ENCODE measurements around the gene SP9.

SP9 gene

DNA sequence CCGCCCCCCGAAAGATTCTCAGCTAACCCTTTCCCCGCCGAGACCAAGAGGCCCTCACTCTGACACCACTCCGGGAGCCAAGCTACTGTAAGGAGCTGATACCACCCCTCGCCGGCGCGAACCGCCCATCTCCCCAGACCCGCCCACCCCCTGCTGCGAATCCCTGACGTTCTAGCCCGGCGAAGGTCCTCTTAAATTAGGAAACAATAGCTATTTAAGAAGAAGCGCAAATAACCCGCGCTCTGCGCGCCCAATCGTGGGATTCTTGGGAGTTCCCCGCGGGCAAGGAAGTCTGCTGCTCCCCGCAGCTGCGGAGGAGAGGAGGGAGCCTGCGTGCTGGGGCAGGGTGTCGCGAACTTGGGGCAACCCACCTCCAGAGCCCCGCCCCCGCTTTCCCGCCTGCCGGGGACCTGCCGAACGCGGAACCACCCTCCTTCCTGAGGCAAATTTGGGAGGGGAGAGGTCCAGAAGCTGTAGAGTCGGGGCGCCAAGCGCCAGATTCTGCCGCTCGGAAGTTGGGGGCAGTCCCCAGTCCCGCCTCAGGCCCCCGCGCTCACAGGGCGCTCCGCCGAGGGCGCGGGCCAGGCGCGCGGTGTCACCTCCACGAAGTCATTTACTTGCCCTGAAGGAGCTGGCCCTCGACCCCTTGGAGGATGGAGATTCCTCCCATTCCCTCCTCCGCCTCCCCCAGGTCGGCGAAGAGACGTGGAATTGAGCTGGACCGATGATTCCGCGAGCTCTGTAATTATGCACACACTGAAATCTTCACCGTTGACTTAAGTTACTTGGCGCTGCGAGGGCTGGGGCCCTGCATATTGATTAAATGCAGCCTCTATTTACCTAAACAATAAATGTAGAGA, 8.4 kb upstream of the SP9 start:
- H3K27ac ChIP-seq (ENCODE audit: insufficient read depth, low read depth, low read length, poor library complexity, severe bottlenecking): no peak overlapping the region
- H3K36me3 ChIP-seq (ENCODE audit: control insufficient read depth, insufficient read depth, low read length): no peaks in the 10 kb centered on the region
- H3K4me3 ChIP-seq (ENCODE audit: insufficient read depth, low read depth, low read length): peak overlapping the region; percentile 29
- H3K4me1 ChIP-seq (ENCODE audit: control insufficient read depth, insufficient read depth, low read length): peaks cover 11% of the 10 kb centered on the region
- H3K27me3 ChIP-seq (ENCODE audit: control insufficient read depth, insufficient read depth, low read length, poor library complexity, severe bottlenecking): peaks cover 69% of the 10 kb centered on the region
- WGBS, 2 experiments: 1% methylated on average over 63 of the region's 63 CpGs
- H3K9me3 ChIP-seq (ENCODE audit: control insufficient read depth, low read length): no peaks in the 10 kb centered on the region

- no peaks in the 10 kb centered on the region for H3K36me3 ChIP-seq (ENCODE audit: control insufficient read depth, insufficient read depth, low read length)
- 4% methylated on average over 41 of the region's 41 CpGs for WGBS, 2 experiments
- no peaks in the 10 kb centered on the region for H3K9me3 ChIP-seq (ENCODE audit: control insufficient read depth, low read length)
- H3K27me3 ChIP-seq (ENCODE audit: control insufficient read depth, insufficient read depth, low read length, poor library complexity, severe bottlenecking): peaks cover 77% of the 10 kb centered on the region
- H3K4me1 ChIP-seq (ENCODE audit: control insufficient read depth, insufficient read depth, low read length): peaks cover 17% of the 10 kb centered on the region
- no peak overlapping the region for H3K27ac ChIP-seq (ENCODE audit: insufficient read depth, low read depth, low read length, poor library complexity, severe bottlenecking)
- H3K4me3 ChIP-seq (ENCODE audit: insufficient read depth, low read depth, low read length): no peak overlapping the region
Observed at GRCh38 chr2:174327021-174327840, 7.5 kb upstream of the SP9 start.

GRCh38 chr2:174327841-174328113, 7.0 kb upstream of the SP9 start:
- Histone ChIP-seq H3K27me3 (ENCODE audit: control insufficient read depth, insufficient read depth, low read length, poor library complexity, severe bottlenecking) (peaks cover 83% of the 10 kb centered on the region), H3K9me3 (ENCODE audit: control insufficient read depth, low read length) (no peaks in the 10 kb centered on the region), H3K36me3 (ENCODE audit: control insufficient read depth, insufficient read depth, low read length) (no peaks in the 10 kb centered on the region), H3K27ac (ENCODE audit: insufficient read depth, low read depth, low read length, poor library complexity, severe bottlenecking) (no peak overlapping the region), H3K4me1 (ENCODE audit: control insufficient read depth, insufficient read depth, low read length) (peaks cover 22% of the 10 kb centered on the region), H3K4me3 (ENCODE audit: insufficient read depth, low read depth, low read length) (no peak overlapping the region)
- 3 to 7% methylated on average over 6 of the region's 6 CpGs for WGBS, 2 experiments

- H3K4me3 ChIP-seq (ENCODE audit: insufficient read depth, low read depth, low read length): peak overlapping the region; percentile 18
- peaks cover 88% of the 10 kb centered on the region for H3K27me3 ChIP-seq (ENCODE audit: control insufficient read depth, insufficient read depth, low read length, poor library complexity, severe bottlenecking)
Observed at GRCh38 chr2:174328114-174328960, 6.4 kb upstream of the SP9 start.

DNA sequence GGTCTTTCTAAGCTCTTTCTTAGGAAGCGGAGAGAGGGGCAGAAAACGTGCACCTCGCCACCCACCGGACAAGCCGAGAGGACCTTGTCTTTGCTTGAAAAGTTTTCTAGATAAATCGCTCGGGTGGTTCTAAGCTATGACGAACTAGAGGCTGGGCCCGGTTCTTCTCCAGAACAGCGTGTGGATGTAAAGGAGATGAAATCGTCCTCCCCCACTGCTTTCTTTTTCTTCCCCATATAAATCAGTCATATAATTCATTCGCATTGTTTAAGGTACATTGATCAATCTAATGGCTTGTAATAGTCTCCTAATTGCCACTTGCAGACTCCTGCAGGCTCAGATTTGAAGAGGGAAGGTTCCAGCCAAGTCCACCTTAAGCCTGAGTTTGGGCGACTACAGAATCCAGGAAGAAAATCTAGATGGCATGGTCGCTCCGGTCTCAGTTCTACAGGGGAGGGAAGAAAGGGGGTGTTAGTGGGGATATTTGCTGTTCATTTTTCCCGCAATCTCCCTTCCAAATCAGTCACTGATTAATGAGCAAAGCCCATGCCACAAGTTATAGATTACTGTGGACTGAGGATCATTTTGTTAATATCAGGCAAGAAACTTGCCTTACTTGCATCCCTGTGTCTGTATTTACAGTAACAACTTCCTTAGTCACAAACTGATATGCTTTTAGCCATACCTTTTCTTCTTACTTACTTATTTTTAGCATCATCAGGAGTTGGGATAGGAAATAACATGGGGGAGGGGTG, 5.6 kb upstream of the SP9 start:
- Histone ChIP-seq H3K27ac (ENCODE audit: insufficient read depth, low read depth, low read length, poor library complexity, severe bottlenecking) (no peak overlapping the region), H3K9me3 (ENCODE audit: control insufficient read depth, low read length) (no peaks in the 10 kb centered on the region), H3K27me3 (ENCODE audit: control insufficient read depth, insufficient read depth, low read length, poor library complexity, severe bottlenecking) (peaks cover 96% of the 10 kb centered on the region), H3K4me3 (ENCODE audit: insufficient read depth, low read depth, low read length) (peak overlapping the region; percentile 18), H3K4me1 (ENCODE audit: control insufficient read depth, insufficient read depth, low read length) (peaks cover 36% of the 10 kb centered on the region), H3K36me3 (ENCODE audit: control insufficient read depth, insufficient read depth, low read length) (no peaks in the 10 kb centered on the region)
- WGBS, 2 experiments: 5 to 10% methylated on average over 15 to 16 of the region's 16 CpGs

More at GRCh38 chr2:174328114-174328960, 6.4 kb upstream of the SP9 start:
- H3K9me3 ChIP-seq (ENCODE audit: control insufficient read depth, low read length): no peaks in the 10 kb centered on the region
- H3K27ac ChIP-seq (ENCODE audit: insufficient read depth, low read depth, low read length, poor library complexity, severe bottlenecking): no peak overlapping the region
- WGBS, 2 experiments: 1% methylated on average over 44 of the region's 44 CpGs
- peaks cover 28% of the 10 kb centered on the region for H3K4me1 ChIP-seq (ENCODE audit: control insufficient read depth, insufficient read depth, low read length)
- H3K36me3 ChIP-seq (ENCODE audit: control insufficient read depth, insufficient read depth, low read length): no peaks in the 10 kb centered on the region

DNA sequence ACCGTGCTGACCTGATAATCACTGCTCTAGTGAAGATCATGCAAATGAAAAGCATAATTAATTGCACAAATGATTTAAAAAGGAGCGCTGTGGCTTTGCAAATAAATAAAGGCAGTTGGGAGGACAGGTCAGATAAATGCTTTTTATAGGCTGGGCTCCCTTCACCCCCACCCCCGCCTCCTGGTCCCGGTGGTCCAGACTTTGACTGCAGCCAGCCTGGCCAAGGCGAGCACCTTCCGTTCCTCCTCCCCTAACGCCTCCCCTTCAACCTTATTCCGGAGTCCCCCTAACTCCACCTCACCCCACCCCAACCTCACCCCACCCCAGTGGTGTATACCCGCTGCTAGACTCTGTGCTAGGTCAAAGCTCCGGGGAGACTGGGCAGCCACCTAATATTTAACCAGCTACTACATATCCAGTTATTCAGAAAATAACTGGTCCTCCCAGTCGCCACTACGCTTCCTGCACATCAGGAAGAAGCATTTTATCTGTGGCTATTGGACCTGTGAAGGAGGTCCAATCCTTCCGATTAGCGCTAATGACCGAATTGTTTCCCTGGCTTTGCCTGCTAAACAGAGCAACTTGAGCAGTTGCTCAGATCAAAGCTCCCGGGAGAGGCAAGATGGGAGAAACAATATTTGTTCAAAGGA, 3.7 kb upstream of the SP9 start:
- Histone ChIP-seq H3K27ac (ENCODE audit: insufficient read depth, low read depth, low read length, poor library complexity, severe bottlenecking) (no peak overlapping the region), H3K9me3 (ENCODE audit: control insufficient read depth, low read length) (no peaks in the 10 kb centered on the region), H3K4me3 (ENCODE audit: insufficient read depth, low read depth, low read length) (no peak overlapping the region), H3K27me3 (ENCODE audit: control insufficient read depth, insufficient read depth, low read length, poor library complexity, severe bottlenecking) (peaks cover 100% of the 10 kb centered on the region), H3K4me1 (ENCODE audit: control insufficient read depth, insufficient read depth, low read length) (peaks cover 32% of the 10 kb centered on the region), H3K36me3 (ENCODE audit: control insufficient read depth, insufficient read depth, low read length) (no peaks in the 10 kb centered on the region)
- 3% methylated on average over 16 of the region's 16 CpGs for WGBS, 2 experiments

GRCh38 chr2:174331595-174332216, 3.0 kb upstream of the SP9 start:
- Histone ChIP-seq H3K27me3 (ENCODE audit: control insufficient read depth, insufficient read depth, low read length, poor library complexity, severe bottlenecking) (peaks cover 100% of the 10 kb centered on the region), H3K4me3 (ENCODE audit: insufficient read depth, low read depth, low read length) (no peak overlapping the region), H3K36me3 (ENCODE audit: control insufficient read depth, insufficient read depth, low read length) (no peaks in the 10 kb centered on the region), H3K27ac (ENCODE audit: insufficient read depth, low read depth, low read length, poor library complexity, severe bottlenecking) (no peak overlapping the region), H3K4me1 (ENCODE audit: control insufficient read depth, insufficient read depth, low read length) (peaks cover 32% of the 10 kb centered on the region), H3K9me3 (ENCODE audit: control insufficient read depth, low read length) (no peaks in the 10 kb centered on the region)
- 1 to 3% methylated on average over 10 of the region's 11 CpGs for WGBS, 2 experiments

- WGBS, 2 experiments: 0 to 1% methylated on average over 31 of the region's 31 CpGs
- H3K27ac ChIP-seq (ENCODE audit: insufficient read depth, low read depth, low read length, poor library complexity, severe bottlenecking): no peak overlapping the region
- H3K4me1 ChIP-seq (ENCODE audit: control insufficient read depth, insufficient read depth, low read length): peaks cover 32% of the 10 kb centered on the region
- no peak overlapping the region for H3K4me3 ChIP-seq (ENCODE audit: insufficient read depth, low read depth, low read length)
- H3K9me3 ChIP-seq (ENCODE audit: control insufficient read depth, low read length): no peaks in the 10 kb centered on the region
- H3K27me3 ChIP-seq (ENCODE audit: control insufficient read depth, insufficient read depth, low read length, poor library complexity, severe bottlenecking): peaks cover 100% of the 10 kb centered on the region
- no peaks in the 10 kb centered on the region for H3K36me3 ChIP-seq (ENCODE audit: control insufficient read depth, insufficient read depth, low read length)
Observed at GRCh38 chr2:174332217-174332963, 2.4 kb upstream of the SP9 start.

Measured in ectodermal cell (in vitro differentiated cells).